GM20431 (cell line): ENCODE results near the gene VWC2L.

Experiments used
- in situ Hi-C: fragments of 300-500 bp; cut with MseI, MboI; formaldehyde crosslinking; loops from one replicate; pipeline ENCODE4 v1.15.0; 2020; ENCODE audit warnings: low sequenced_read_pairs; ENCODE audit not compliant: unreplicated experiment

The VWC2L gene

DNA sequence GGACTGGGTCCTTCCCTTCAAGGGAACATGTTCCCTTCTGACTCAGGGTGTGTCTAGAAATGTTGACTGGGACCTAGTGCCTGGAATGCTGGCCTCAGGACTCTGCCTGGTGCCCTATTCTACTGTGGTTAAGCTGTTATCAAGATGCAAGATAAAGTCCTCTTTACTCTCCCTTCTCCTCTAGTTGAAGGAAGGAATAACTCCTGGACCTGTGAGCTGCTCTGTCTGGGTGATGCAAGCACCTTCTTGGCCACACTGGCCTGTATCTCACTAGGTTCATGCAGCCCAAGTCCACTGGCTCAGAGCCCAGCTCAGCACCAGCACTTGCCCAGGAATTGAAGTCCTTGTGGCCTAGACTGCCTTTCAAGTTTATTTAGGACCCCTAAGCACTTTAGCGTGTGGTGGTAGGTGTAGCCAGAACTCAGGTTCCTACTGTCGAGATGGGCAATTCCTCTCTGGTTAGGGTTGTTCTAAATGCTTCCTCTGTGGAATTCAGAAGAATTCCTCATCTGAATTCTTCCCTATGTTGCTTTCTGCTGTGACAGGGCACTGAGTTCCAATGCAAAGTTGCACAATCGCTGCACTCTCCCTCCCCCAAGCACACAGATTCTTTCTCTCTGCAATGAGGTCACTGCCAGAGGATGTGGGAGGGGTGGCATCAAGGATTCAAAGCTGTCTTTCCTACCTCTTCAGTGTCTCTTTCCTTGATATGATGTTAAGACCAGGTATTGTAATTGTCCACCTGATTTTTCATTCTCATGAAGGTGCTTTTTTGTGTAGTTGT is 54.7 kb downstream of the VWC2L start:
- in situ Hi-C loops, result no loop called here

GRCh38 chr2:214469728-214470127 is 58.9 kb downstream of the VWC2L start:
- in situ Hi-C loops, result no loop called here

DNA sequence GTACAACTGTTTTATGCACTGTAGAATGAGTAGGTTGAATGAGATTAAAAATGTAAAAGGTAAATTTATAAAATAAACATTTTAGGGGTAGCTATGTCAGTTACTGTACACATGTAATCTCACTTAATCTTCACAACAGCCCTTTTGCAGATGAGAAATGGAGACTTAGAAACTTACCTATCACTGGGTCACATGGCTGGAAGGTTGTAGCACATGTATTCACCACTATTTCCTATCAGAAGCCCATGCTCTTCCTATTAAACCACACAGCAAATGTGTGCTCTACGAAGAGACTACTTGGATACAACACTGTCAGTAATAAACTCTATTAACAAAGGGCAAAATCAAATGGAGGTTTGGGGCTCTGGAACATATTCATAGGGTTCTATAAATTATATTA is 60.5 kb downstream of the VWC2L start:
- in situ Hi-C loops, result no loop called here

- in situ Hi-C loops, result no loop called here
Measured at GRCh38 chr2:214471990-214472389, 61.1 kb downstream of the VWC2L start.

DNA sequence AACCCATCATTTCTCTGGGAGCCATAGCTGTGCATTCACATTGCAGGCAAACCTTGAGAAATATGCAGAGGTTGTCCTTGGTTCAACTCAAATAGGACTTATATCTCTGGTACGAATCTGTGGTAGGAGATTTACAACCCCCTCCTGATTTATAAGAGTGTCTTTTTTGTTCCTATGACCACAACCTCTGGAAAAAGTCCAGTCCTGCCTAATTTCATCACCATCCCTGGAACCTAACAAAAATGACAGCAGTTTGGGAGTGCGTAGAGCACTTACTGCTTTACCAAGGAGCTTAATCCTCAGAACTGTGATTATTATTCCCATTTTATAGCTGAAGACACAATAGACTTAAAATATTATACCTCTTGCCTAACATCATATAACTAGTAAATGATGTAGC is 66.5 kb downstream of the VWC2L start:
- in situ Hi-C loops, result no loop called here

GRCh38 chr2:214481204-214481603 is 70.3 kb downstream of the VWC2L start:
- in situ Hi-C loops, result no loop called here

DNA sequence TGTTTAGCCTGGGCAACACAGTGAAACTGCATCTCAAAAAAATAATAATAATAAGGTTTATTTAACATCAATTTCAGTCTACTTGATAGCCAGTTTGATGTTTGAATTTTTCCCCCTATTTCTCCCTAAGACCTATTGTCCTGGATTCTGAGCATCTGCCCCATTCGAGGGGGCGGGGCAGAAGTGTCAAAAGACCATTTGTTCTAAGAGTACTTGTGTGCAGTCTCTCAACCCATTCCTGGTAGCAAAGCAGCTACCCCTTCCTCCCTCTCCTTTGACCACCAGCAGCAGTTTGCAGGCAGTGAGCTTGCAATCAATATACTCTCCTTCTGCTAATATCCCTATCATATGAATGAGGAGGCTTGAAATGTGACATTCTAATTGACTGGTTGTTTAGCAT is 71.9 kb downstream of the VWC2L start:
- in situ Hi-C loops, result no loop called here

- in situ Hi-C loops, result no loop called here
Measured at GRCh38 chr2:214484239-214484638, 73.4 kb downstream of the VWC2L start.

- in situ Hi-C loops, result no loop called here
Measured at GRCh38 chr2:214484701-214485100, 73.8 kb downstream of the VWC2L start.

DNA sequence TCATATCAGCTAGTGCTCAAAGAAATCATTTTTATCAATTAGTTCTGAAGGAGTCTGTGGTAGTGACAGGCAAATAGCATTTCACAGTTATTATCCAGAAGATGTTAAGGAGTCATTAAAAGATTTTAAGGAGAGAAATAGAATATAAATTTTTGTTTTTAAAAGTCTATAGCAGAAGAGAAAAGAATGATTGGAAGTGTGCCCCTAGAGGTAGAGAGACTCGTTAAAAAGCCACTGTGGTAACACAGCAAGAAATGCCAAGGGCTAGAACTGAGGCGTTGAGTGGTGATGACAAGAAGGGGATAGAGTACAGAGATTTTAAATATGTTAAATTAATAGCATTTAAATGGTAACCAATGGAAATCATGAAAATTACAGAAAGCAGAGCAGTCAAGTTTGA is 78.3 kb downstream of the VWC2L start:
- in situ Hi-C loops, result no loop called here

GRCh38 chr2:214489702-214490101 is 78.8 kb downstream of the VWC2L start:
- in situ Hi-C loops, result no loop called here

GRCh38 chr2:214492152-214492551 is 81.3 kb downstream of the VWC2L start:
- in situ Hi-C loops, result no loop called here

- in situ Hi-C loops, result no loop called here
Measured at GRCh38 chr2:214492608-214493007, 81.8 kb downstream of the VWC2L start.

DNA sequence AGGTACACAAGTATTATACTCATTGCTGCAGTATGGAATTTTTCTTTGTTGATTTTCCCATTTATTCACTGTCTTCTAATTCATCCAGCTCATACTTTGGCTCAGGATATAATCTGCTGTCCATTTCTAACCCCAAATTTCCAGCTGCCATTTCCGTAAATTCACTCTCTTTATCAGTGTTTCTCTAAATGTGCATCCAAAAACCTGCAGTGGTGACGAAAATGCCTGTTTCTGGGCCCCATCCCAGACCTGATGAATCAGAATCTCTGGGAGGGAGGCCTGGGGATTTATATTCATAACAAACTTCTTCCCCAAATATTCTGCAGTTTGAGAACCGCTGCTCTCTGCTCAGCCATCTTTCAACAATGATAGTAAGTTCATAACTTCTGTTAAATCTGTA is 86.6 kb downstream of the VWC2L start:
- in situ Hi-C loops, result no loop called here

- in situ Hi-C loops, result no loop called here
Measured at GRCh38 chr2:214503568-214503967, 92.7 kb downstream of the VWC2L start.

- in situ Hi-C loops, result no loop called here
Measured at GRCh38 chr2:214504599-214505376, 93.9 kb downstream of the VWC2L start.

DNA sequence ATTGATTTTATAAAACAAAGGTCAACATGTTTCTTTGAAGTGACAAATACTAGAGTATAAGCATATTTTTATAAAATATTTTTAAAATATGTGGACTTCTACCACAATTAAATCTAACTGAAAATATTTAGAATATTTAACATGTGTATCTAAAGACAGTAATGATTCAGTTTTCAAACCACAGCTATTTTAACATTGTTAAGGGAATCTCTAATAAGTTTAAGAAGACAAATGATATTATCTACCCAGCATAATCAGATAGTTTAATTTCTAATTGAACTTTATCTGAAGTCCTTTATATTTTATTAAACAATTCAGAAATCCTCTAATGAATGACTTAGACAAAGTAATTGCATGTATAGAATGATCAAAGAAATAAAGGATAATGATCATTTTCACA is 96.2 kb downstream of the VWC2L start:
- in situ Hi-C loops, result no loop called here

DNA sequence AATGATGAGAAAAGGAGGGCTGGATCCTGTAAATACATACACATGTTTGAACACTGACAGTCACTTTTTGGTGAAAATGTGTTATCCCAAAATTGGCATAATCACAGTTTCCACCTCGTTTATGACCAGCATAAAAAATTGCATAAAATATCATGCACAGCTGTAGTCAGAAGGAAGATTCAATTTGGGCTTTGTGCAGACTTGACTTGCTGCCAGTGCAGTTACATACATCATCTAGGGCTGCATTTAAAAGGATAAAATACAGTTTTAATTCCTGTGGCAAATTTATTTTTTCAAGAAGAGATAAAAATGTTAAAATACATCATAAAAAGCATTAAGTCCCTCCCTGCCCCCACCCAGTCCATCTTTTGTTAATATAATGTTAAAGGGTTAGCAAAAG is 103.8 kb downstream of the VWC2L start:
- in situ Hi-C loops, result no loop called here

DNA sequence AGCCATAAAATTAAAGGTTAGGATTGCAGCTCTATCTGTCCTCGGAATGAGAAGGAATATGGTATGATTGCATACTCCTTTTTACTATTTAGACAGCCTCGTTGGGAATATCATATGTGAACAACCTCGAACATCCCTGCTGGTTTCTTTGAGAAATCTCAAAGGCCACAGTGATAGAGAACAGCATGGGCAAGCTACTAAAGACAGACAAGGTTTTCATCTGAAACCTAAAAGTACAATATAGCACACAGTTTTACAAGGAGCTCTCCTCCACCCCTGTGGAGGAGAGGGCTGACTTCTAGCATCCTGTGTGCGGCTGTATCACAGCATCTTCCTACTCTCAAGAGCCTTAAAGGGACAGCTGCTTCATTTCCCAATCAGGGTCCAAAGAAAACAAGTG is 104.3 kb downstream of the VWC2L start:
- in situ Hi-C loops, result no loop called here

GRCh38 chr2:214519258-214519818 is 108.5 kb downstream of the VWC2L start:
- in situ Hi-C loops, result no loop called here

- in situ Hi-C loops, result no loop called here
Measured at GRCh38 chr2:214529021-214529420, 118.2 kb downstream of the VWC2L start.
